Fibroblast of lung (primary cell): ENCODE measurements around the gene MGAT1.

Experiments used
- CTCF ChIP-seq, 2 donors: IDR thresholded peaks in 1 of 2; conservative IDR thresholded peaks in 1 of 2; 1 replicate in 1 of 2; 2 replicates in 1 of 2; pipeline ENCODE4 v1.5.1; 2011 to 2012; ENCODE audit warnings: low read length in 2 of 2, control low read depth in 1 of 2, inconsistent platforms in 1 of 2, low read depth in 1 of 2, mild to moderate bottlenecking in 1 of 2
- EZH2 ChIP-seq: IDR thresholded peaks from 2 replicates; pipeline ENCODE4 v1.5.1; 2012; ENCODE audit warnings: low read length, control low read depth, mild to moderate bottlenecking; ENCODE audit errors: missing control alignments

- TF ChIP-seq EZH2 (no peak), CTCF (conservative IDR thresholded peaks at IDR 0.05 in 1 of 2, IDR thresholded peaks at IDR 0.05 in 1 of 2; ENCODE audit: low read depth in 1 of 2, low read length in 2 of 2) (no peak)
Measured at GRCh38 chr5:180807654-180808414, 5.2 kb upstream of the MGAT1 start.
